Osteocyte (in vitro differentiated cells): ENCODE measurements around the gene LSM14A. TPM values are rescaled to one million over a fixed set of nuclear protein-coding genes. Genes with fewer than 3 reads are reported as not detected.
"Not testable (repeated sequence)": the region's sequence is repeated elsewhere in the genome, so short reads cannot be mapped to it uniquely, and the experiment has no call there.

Source experiments
- DNase-seq: peaks from one replicate; pipeline ENCODE4 v3.0.0; 2021; ENCODE audit warnings: mixed read lengths; ENCODE audit not compliant: unreplicated experiment; ENCODE audit errors: extremely low spot score
- H3K27ac Mint-ChIP-seq: one replicate; pipeline ENCODE4 v1.8.0; 2021; ENCODE audit warnings: mild to moderate bottlenecking, mixed read lengths; ENCODE audit not compliant: unreplicated experiment
- H3K27me3 Mint-ChIP-seq: one replicate; pipeline ENCODE4 v1.8.0; 2021; ENCODE audit warnings: mixed read lengths; ENCODE audit not compliant: unreplicated experiment
- H3K36me3 Mint-ChIP-seq: one replicate; pipeline ENCODE4 v1.8.0; 2021; ENCODE audit warnings: mixed read lengths; ENCODE audit not compliant: unreplicated experiment
- H3K4me1 Mint-ChIP-seq: one replicate; pipeline ENCODE4 v1.8.0; 2021; ENCODE audit warnings: mixed read lengths; ENCODE audit not compliant: unreplicated experiment
- H3K4me3 Mint-ChIP-seq: one replicate; pipeline ENCODE4 v1.8.0; 2021; ENCODE audit warnings: mild to moderate bottlenecking, moderate library complexity, mixed read lengths; ENCODE audit not compliant: unreplicated experiment
- H3K9me3 Mint-ChIP-seq: one replicate; pipeline ENCODE4 v1.8.0; 2021; ENCODE audit warnings: mixed read lengths; ENCODE audit not compliant: unreplicated experiment
- CTCF ChIP-seq: fragments of 200-600 bp; sonication (generic); IDR thresholded peaks from 2 replicates; pipeline ENCODE4 v1.5.0; 2021; ENCODE audit warnings: antibody characterized with exemption, mild to moderate bottlenecking, moderate library complexity
- total RNA-seq: library from RNA; stranded (reverse); gene quantifications from 2 replicates; pipeline ENCODE4 v1.2.1, GENCODE V29; 2021

LSM14A gene
- total RNA-seq, 1 donor from 2014 or later, result 97.8 TPM

GRCh38 chr19:34215006-34215665 is 42.8 kb downstream of the LSM14A start:
- Mint-ChIP-seq H3K4me3 (no peak overlapping the region), H3K27me3 (no peaks in the 10 kb centered on the region), H3K4me1 (peaks cover 24% of the 10 kb centered on the region), H3K9me3 (no peaks in the 10 kb centered on the region), H3K36me3 (peaks cover 26% of the 10 kb centered on the region), H3K27ac (no peak overlapping the region)
- TF ChIP-seq CTCF, result no peak
- no peak for DNase-seq

- Mint-ChIP-seq H3K27ac (no peak overlapping the region), H3K9me3 (no peaks in the 10 kb centered on the region), H3K27me3 (no peaks in the 10 kb centered on the region), H3K4me3 (no peak overlapping the region), H3K36me3 (peaks cover 30% of the 10 kb centered on the region), H3K4me1 (peaks cover 28% of the 10 kb centered on the region)
- DNase-seq, result no peak
- no peak for TF ChIP-seq CTCF
Measured at GRCh38 chr19:34215666-34216038, 43.3 kb downstream of the LSM14A start.

DNA sequence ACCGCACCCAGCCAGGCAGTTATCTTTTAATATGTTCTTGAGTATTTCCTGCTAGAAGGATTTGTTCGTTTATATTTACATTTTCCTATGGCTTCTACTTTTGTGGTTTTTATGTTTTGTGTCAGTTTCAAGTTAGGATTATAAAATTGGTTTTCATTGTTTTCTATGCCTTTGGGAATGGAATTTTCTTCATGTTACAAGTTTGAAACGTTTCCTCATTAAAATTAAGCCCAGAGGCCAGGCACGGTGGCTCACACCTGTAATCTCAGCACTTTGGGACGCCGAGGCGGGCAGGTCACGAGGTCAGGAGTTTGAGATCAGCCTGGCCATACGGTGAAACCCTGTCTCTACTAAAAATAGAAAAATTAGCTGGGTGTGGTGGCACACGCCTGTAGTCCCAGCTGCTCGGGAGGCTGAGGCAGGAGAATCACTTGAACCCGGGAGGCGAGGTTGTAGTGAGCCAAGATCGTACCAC is 44.5 kb downstream of the LSM14A start:
- Mint-ChIP-seq H3K4me1 (peaks cover 29% of the 10 kb centered on the region), H3K36me3 (peaks cover 35% of the 10 kb centered on the region)
- DNase-seq, H3K27me3 Mint-ChIP-seq, H3K9me3 Mint-ChIP-seq, H3K27ac Mint-ChIP-seq, H3K4me3 Mint-ChIP-seq: not testable (repeated sequence)

- H3K4me3 Mint-ChIP-seq, result peak overlapping the region; percentile 11
- H3K27ac Mint-ChIP-seq, result peak overlapping the region; percentile 85
- H3K4me1 Mint-ChIP-seq, result peaks cover 29% of the 10 kb centered on the region
- H3K27me3 Mint-ChIP-seq, result no peaks in the 10 kb centered on the region
- TF ChIP-seq CTCF, result no peak
- H3K9me3 Mint-ChIP-seq, result no peaks in the 10 kb centered on the region
- no peak for DNase-seq
- peaks cover 43% of the 10 kb centered on the region for H3K36me3 Mint-ChIP-seq
Measured at GRCh38 chr19:34217952-34218817, 45.9 kb downstream of the LSM14A start.

- Mint-ChIP-seq H3K4me1 (peaks cover 29% of the 10 kb centered on the region), H3K36me3 (peaks cover 49% of the 10 kb centered on the region), H3K27me3 (no peaks in the 10 kb centered on the region), H3K9me3 (no peaks in the 10 kb centered on the region), H3K27ac (peak overlapping the region; percentile 85), H3K4me3 (no peak overlapping the region)
- no peak for TF ChIP-seq CTCF
- DNase-seq, result no peak
Measured at GRCh38 chr19:34218818-34219164, 46.5 kb downstream of the LSM14A start.
